Omental fat pad (tissue), 4 donors: Measurements from ENCODE around the gene MYO10. TPM values are rescaled to one million over a fixed set of nuclear protein-coding genes. Genes with fewer than 3 reads are reported as not detected.

Source experiments
- ATAC-seq: fragments of 150-250 bp; one replicate; pipeline ENCODE4 v1.9.1; 2016; ENCODE audit warnings: mild to moderate bottlenecking, moderate library complexity; ENCODE audit not compliant: low FRiP score
- DNase-seq: peaks from one replicate; pipeline ENCODE4 v3.0.0-alpha.2; 2019; ENCODE audit warnings: low spot score
- CTCF ChIP-seq, 3 donors: fragments of 450-650 bp; IDR thresholded peaks; one replicate each; pipeline ENCODE4 v1.5.1; 2016 to 2017; ENCODE audit warnings: antibody characterized with exemption in 3 of 3, mild to moderate bottlenecking in 3 of 3, moderate library complexity in 2 of 3
- total RNA-seq, 4 donors: library from RNA; depleted of rRNA; stranded (reverse); fragments of >200 nt; gene quantifications; one replicate each; pipeline ENCODE4 v1.1.0, GENCODE V29; 2016

Gene MYO10
- total RNA-seq, 4 donors from 2014 or later: 12.1 to 35.8 (median 17.7) TPM

GRCh38 chr5:16755641-16756040, 180.4 kb downstream of the MYO10 start:
- no peak for TF ChIP-seq CTCF (IDR thresholded peaks at IDR 0.05)
- ATAC-seq (no peak), DNase-seq (no peak)

GRCh38 chr5:16754601-16755000, 181.5 kb downstream of the MYO10 start:
- TF ChIP-seq CTCF (IDR thresholded peaks at IDR 0.05): no peak
- ATAC-seq (no peak), DNase-seq (no peak)

- no peak for DNase-seq
- no peak for ATAC-seq
- no peak for TF ChIP-seq CTCF (IDR thresholded peaks at IDR 0.05)
These were observed 182.0 kb downstream of the MYO10 start for GRCh38 chr5:16754086-16754485.

GRCh38 chr5:16750445-16750844, 185.6 kb downstream of the MYO10 start:
- no peak for DNase-seq
- no peak for ATAC-seq
- TF ChIP-seq CTCF (IDR thresholded peaks at IDR 0.05): no peak

- no peak for ATAC-seq
- no peak for TF ChIP-seq CTCF (IDR thresholded peaks at IDR 0.05)
- no peak for DNase-seq
These were observed 186.5 kb downstream of the MYO10 start for GRCh38 chr5:16749626-16750025.

- DNase-seq (no peak), ATAC-seq (no peak)
- no peak for TF ChIP-seq CTCF (IDR thresholded peaks at IDR 0.05)
These were observed 191.8 kb downstream of the MYO10 start for GRCh38 chr5:16744164-16744880.

- DNase-seq: no peak
- TF ChIP-seq CTCF (IDR thresholded peaks at IDR 0.05): no peak
- ATAC-seq: no peak
These were observed 193.2 kb downstream of the MYO10 start for GRCh38 chr5:16742938-16743337.
